GM12801 (cell line): ENCODE results near the gene NEK10.

ENCODE experiments used
- CTCF ChIP-seq: IDR thresholded peaks from one replicate; pipeline ENCODE4 v1.5.1; 2011; ENCODE audit warnings: control low read depth; ENCODE audit not compliant: insufficient read length; ENCODE audit errors: extremely low read depth

The NEK10 gene

GRCh38 chr3:27281671-27282150, 87.5 kb downstream of the NEK10 start:
- no peak for TF ChIP-seq CTCF

- TF ChIP-seq CTCF: no peak
These were observed 90.1 kb downstream of the NEK10 start for GRCh38 chr3:27279123-27279522.

GRCh38 chr3:27278383-27279055, 90.7 kb downstream of the NEK10 start:
- TF ChIP-seq CTCF: no peak

- TF ChIP-seq CTCF: no peak
These were observed 93.7 kb downstream of the NEK10 start for GRCh38 chr3:27275441-27275990.

GRCh38 chr3:27271890-27272289, 97.3 kb downstream of the NEK10 start:
- TF ChIP-seq CTCF: no peak

- no peak for TF ChIP-seq CTCF
These were observed 114.3 kb downstream of the NEK10 start for GRCh38 chr3:27254896-27255295.

GRCh38 chr3:27253831-27254230, 115.4 kb downstream of the NEK10 start:
- TF ChIP-seq CTCF: no peak
